Erythroblast (primary cell): ENCODE data around the gene UBN1.

Experiments
- GATA1 ChIP-seq: IDR thresholded peaks from 2 replicates; pipeline ENCODE4 v1.6.1; 2011; ENCODE audit warnings: low read depth, mild to moderate bottlenecking, control low read depth, low read length, moderate library complexity
- POLR2A ChIP-seq: IDR thresholded peaks from 2 replicates; pipeline ENCODE4 v1.6.1; 2011; ENCODE audit warnings: mild to moderate bottlenecking, low read length

DNA sequence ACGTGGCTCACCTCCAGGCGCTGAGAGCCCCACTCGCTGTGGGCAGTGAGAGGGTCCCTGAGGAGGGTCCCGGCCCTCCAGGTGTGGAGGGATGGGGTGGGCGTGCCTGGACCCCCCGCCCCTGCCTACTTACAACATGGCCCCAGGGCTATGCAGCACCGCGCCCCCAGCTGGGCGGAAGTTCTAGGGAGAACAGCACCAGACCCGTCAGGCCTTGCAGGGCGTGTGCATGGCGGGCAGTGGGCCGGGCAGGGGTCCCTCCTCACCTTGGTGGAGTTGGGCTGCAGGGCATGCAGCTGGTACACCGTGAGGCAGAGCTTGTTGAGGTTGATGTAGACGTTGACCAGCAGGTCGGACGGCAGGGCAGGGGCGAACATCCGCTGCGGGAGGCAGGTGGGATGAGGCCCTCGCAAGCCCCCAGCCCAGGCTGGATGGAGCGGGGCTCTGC, 49.5 kb upstream of the UBN1 start:
- TF ChIP-seq POLR2A (no peak), GATA1 (no peak)
